K562 (cell line): ENCODE results near the gene SCGB1D4. TPM values are rescaled to one million over a fixed set of nuclear protein-coding genes. Genes with fewer than 3 reads are reported as not detected.
A peak's percentile ranks its signal among the peaks of the same experiment; 100 is the strongest.

Experiments
- ATAC-seq: fragments of 200-7000 bp; cut with Tn5 transposase; 3 replicates; pipeline ENCODE4 v1.9.1; 2020; ENCODE audit warnings: moderate library complexity
- BruUV-seq: library from RNA; stranded (reverse); fragments of 400-500 nt; replicated peaks from 2 replicates; lab custom pipeline; 2021; lab: Mats Ljungman, UMichigan
- CTCF ChIA-PET: fragments of 300-600 bp; formaldehyde crosslinking; extraction: SDS; loops from one replicate; lab custom pipeline; 2021; ENCODE audit warnings: low intra/inter-chr PET ratio; lab: Yijun Ruan, JAX
- POLR2A ChIA-PET: fragments of 300-600, 350-650 bp; sonication (Branson Sonifier 250); formaldehyde crosslinking; extraction: SDS; loops from one replicate; lab custom pipeline; 2021; ENCODE audit warnings: antibody characterized with exemption, inconsistent platforms; lab: Yijun Ruan, JAX
- DNase-seq, 4 experiments: peaks; one replicate each; pipeline versions ENCODE4 v3.0.0 to v3.0.0-alpha.2; 2011 to 2018; ENCODE audit warnings: low spot score in 3 of 4, mixed read lengths in 3 of 4; ENCODE audit errors: extremely low read depth in 1 of 4
- FAIRE-seq: peaks from 2 replicates; lab custom pipeline; 2011; peaks lifted over from hg19 to GRCh38; lab: Jason Lieb, UNC
- H2AFZ ChIP-seq: 2 replicates; pipeline ENCODE4 v1.6.0; 2011; ENCODE audit warnings: low read depth, low read length, control low read depth, inconsistent platforms
- H3K27ac ChIP-seq: fragments of 200-600 bp; 3 replicates; pipeline ENCODE4 v1.8.0; 2011; ENCODE audit warnings: low read depth, mild to moderate bottlenecking, control low read depth, inconsistent platforms, low read length, moderate library complexity, mixed read lengths; ENCODE audit errors: extremely low read depth
- H3K27me3 ChIP-seq, 2 experiments: fragments of 300-600 bp in 1 of 2; 2 replicates in 1 of 2; 3 replicates in 1 of 2; pipeline versions ENCODE4 v1.6.0 to v1.8.0; 2011; ENCODE audit warnings: inconsistent platforms in 2 of 2, low read length in 2 of 2, mild to moderate bottlenecking in 1 of 2, mixed read lengths in 1 of 2, moderate library complexity in 1 of 2; ENCODE audit not compliant: control insufficient read depth in 2 of 2, insufficient read depth in 2 of 2
- H3K36me3 ChIP-seq: fragments of 300-600 bp; 3 replicates; pipeline ENCODE4 v1.8.0; 2011; ENCODE audit warnings: mild to moderate bottlenecking, low read length, inconsistent platforms; ENCODE audit not compliant: control insufficient read depth, insufficient read depth
- H3K4me1 ChIP-seq, 2 experiments: fragments of 200-600 bp in 1 of 2; replicated peaks in 1 of 2; 2 replicates in 1 of 2; 3 replicates in 1 of 2; pipeline versions ENCODE4 v1.5.1 to v1.8.0; 2011; ENCODE audit warnings: inconsistent platforms in 2 of 2, low read length in 2 of 2, mild to moderate bottlenecking in 1 of 2, mixed read lengths in 1 of 2, moderate library complexity in 1 of 2; ENCODE audit not compliant: control insufficient read depth in 2 of 2, insufficient read depth in 2 of 2
- H3K4me2 ChIP-seq: 2 replicates; pipeline ENCODE4 v1.6.1; 2011; ENCODE audit warnings: low read length, control low read depth, inconsistent platforms, mixed read lengths; ENCODE audit not compliant: insufficient read depth
- H3K4me3 ChIP-seq: fragments of 200-600 bp; sonication (generic), shearing (Covaris generic); 2 replicates; pipeline ENCODE4 v1.5.1; 2016; ENCODE audit warnings: control low read depth, inconsistent platforms
- H3K79me2 ChIP-seq: fragments of 200-600 bp; 3 replicates; pipeline ENCODE4 v1.8.0; 2011; ENCODE audit warnings: low read length, inconsistent platforms; ENCODE audit not compliant: control insufficient read depth, insufficient read depth
- H3K9ac ChIP-seq, 2 experiments: 2 replicates each; pipeline versions ENCODE4 v1.6.0 to v1.6.1; 2011; ENCODE audit warnings: low read depth in 2 of 2, low read length in 2 of 2, control low read depth in 1 of 2, inconsistent platforms in 1 of 2, mild to moderate bottlenecking in 1 of 2, mixed read lengths in 1 of 2; ENCODE audit not compliant: insufficient read depth in 1 of 2
- H3K9me1 ChIP-seq: one replicate; pipeline ENCODE4 v1.6.0; 2011; ENCODE audit warnings: inconsistent platforms, mild to moderate bottlenecking, low read length, moderate library complexity; ENCODE audit not compliant: control insufficient read depth, insufficient read depth
- H3K9me3 ChIP-seq: replicated peaks from 2 replicates; pipeline ENCODE4 v1.5.1; 2011; ENCODE audit warnings: low read depth, low read length, inconsistent platforms; ENCODE audit not compliant: control insufficient read depth, insufficient read depth
- H4K20me1 ChIP-seq: replicated peaks from 2 replicates; pipeline ENCODE4 v1.6.1; 2011; ENCODE audit warnings: low read length, inconsistent platforms, mixed read lengths; ENCODE audit not compliant: control insufficient read depth, insufficient read depth
- ARID2 ChIP-seq: fragments of 450-650 bp; IDR thresholded peaks from 2 replicates; pipeline ENCODE4 v1.6.1; 2017; ENCODE audit warnings: antibody characterized with exemption, mild to moderate bottlenecking
- BCL6 ChIP-seq: fragments of 250-450 bp; sonication (Bioruptor Pico); IDR thresholded peaks from 2 replicates; pipeline ENCODE4 v1.4.0; 2020
- CBFA2T3 ChIP-seq: fragments of 450-650 bp; IDR thresholded peaks from 2 replicates; pipeline ENCODE4 v1.6.1; 2017
- CEBPG ChIP-seq, 3 experiments: fragments of 200-800 bp in 1 of 3; sonication (Bioruptor generic) in 1 of 3; sonication (generic) in 1 of 3; formaldehyde crosslinking in 1 of 3; IDR thresholded peaks in 2 of 3; conservative IDR thresholded peaks in 1 of 3; 2 replicates each; pipeline versions ENCODE4 v1.6.1 to v1.8.0; 2016 to 2022; ENCODE audit warnings: missing compliant biosample characterization in 2 of 3, missing genetic modification characterization in 2 of 3, mild to moderate bottlenecking in 1 of 3, missing genetic modification reagents in 1 of 3
- ELK3 ChIP-seq: fragments of 450-650 bp; formaldehyde crosslinking; IDR thresholded peaks from 2 replicates; pipeline ENCODE4 v1.4.0; 2020; ENCODE audit warnings: mild to moderate bottlenecking
- GABPA ChIP-seq: fragments of 200-800 bp; sonication (Bioruptor generic); conservative IDR thresholded peaks from 2 replicates; pipeline ENCODE4 v1.6.1; 2016; ENCODE audit warnings: low read depth, missing genetic modification characterization, missing compliant biosample characterization
- IRF9 ChIP-seq: fragments of 450-650 bp; IDR thresholded peaks from 2 replicates; pipeline ENCODE4 v1.6.1; 2016; ENCODE audit warnings: missing biosample characterization, missing genetic modification characterization
- MTA2 ChIP-seq: fragments of 450-650 bp; IDR thresholded peaks from 2 replicates; pipeline ENCODE4 v1.6.1; 2016; ENCODE audit warnings: low read depth
- NR3C1 ChIP-seq: sonication (generic); formaldehyde crosslinking; IDR thresholded peaks from 2 replicates; pipeline ENCODE4 v1.8.1; 2022; ENCODE audit warnings: missing genetic modification reagents
- POLR2H ChIP-seq: IDR thresholded peaks from 2 replicates; pipeline ENCODE4 v1.6.1; 2016; ENCODE audit warnings: missing genetic modification characterization, low read depth, mild to moderate bottlenecking, control low read depth, missing compliant biosample characterization, moderate library complexity
- PREB ChIP-seq: sonication (generic); formaldehyde crosslinking; IDR thresholded peaks from 2 replicates; pipeline ENCODE4 v1.8.1; 2023; ENCODE audit warnings: mild to moderate bottlenecking, missing genetic modification reagents
- PRMT5 ChIP-seq: sonication (generic); formaldehyde crosslinking; IDR thresholded peaks from 2 replicates; pipeline ENCODE4 v1.5.0; 2020; ENCODE audit warnings: missing genetic modification reagents
- THAP12 ChIP-seq: fragments of 250-450 bp; sonication (Bioruptor Pico); IDR thresholded peaks from 2 replicates; pipeline ENCODE4 v1.9.0; 2021; ENCODE audit warnings: mild to moderate bottlenecking, inconsistent platforms
- YBX1 ChIP-seq: fragments of 450-650 bp; IDR thresholded peaks from 2 replicates; pipeline ENCODE4 v1.7.1; 2016; ENCODE audit warnings: mild to moderate bottlenecking
- ZNF224 ChIP-seq: sonication (generic); formaldehyde crosslinking; IDR thresholded peaks from 2 replicates; pipeline ENCODE4 v1.8.0; 2022; ENCODE audit warnings: mild to moderate bottlenecking, missing genetic modification reagents
- ZNF507 ChIP-seq: conservative IDR thresholded peaks from 2 replicates; pipeline ENCODE4 v1.6.1; 2017; ENCODE audit warnings: missing genetic modification characterization, missing compliant biosample characterization
- WGBS: fragments of 100-300 bp; shearing (Covaris generic); methylation state at CpG from one replicate; pipeline ENCODE4 v1.1.6; 2016; ENCODE audit warnings: low coverage, mixed read lengths; ENCODE audit not compliant: insufficient coverage; ENCODE audit errors: missing lambda C conversion rate; 5-methylcytosine and 5-hydroxymethylcytosine counted together
- in situ Hi-C: fragments of 300-500 bp; cut with MboI; formaldehyde crosslinking; loops from 4 replicates; pipeline ENCODE4 v1.15.0; 2018; ENCODE audit warnings: inconsistent platforms, mixed read lengths
- intact Hi-C: fragments of 100-400 bp; cut with micrococcal nuclease; formaldehyde crosslinking; loops from 2 replicates; pipeline ENCODE4 v1.14.2; 2022
- polyA plus RNA-seq, 8 experiments: library from polyadenylated mRNA; depleted of rRNA in 4 of 8; stranded (reverse) in 5 of 8; unstranded in 3 of 8; fragments of >200 nt; fragmentation: Nextera tagmentation in 2 of 8; fragmentation: Illumina TruSeq in 1 of 8; extraction: Ambion mirVana in 2 of 8; extraction: Trizol in 1 of 8; gene quantifications; 2 replicates each; pipeline versions ENCODE4 v1.2.1 to v1.2.3, GENCODE V29; 2011 to 2014; ENCODE audit warnings: inconsistent platforms in 1 of 8, missing spikeins in 1 of 8
- total RNA-seq, 7 experiments: library from RNA; depleted of rRNA in 6 of 7; stranded (reverse); fragments of >200 nt in 6 of 7; fragmentation: Illumina TruSeq in 2 of 7; extraction: Trizol in 2 of 7; gene quantifications; 2 replicates each; pipeline versions ENCODE4 v1.2.1 to v1.2.3, GENCODE V29; 2011 to 2021; ENCODE audit warnings: low replicate concordance in 1 of 7

Gene SCGB1D4
- total and polyA plus RNA-seq, 9 of the 15 experiments (the other 6 are each of a cell fraction or from before 2014, with no cell fraction given), result not detected

GRCh38 chr11:62340269-62340901 is 41.5 kb upstream of the SCGB1D4 start:
- 59% methylated on average over 6 of the region's 6 CpGs for WGBS
- intact Hi-C loops, result loop anchor here (1.0 kb wide), 1 partner anchor 38 kb away; no protein-coding TSS in a partner anchor
- BruUV-seq, result no TSS peak
- H3K4me3 ChIP-seq, result no peak overlapping the region
- DNase-seq, result peak; percentile 19 to 71 (median 34)
- no peaks in the 10 kb centered on the region for H4K20me1 ChIP-seq
- no peak overlapping the region for H2AFZ ChIP-seq
- 0 out of 3 replicates have a peak, but pooled peaks cover 2% of the 10 kb centered on the region for H3K79me2 ChIP-seq
- POLR2A ChIA-PET, result interaction anchor here (1.0 to 1.2 kb wide), 2 partner anchors 10 to 450 kb away, joined by 3 to 4 read pairs; no protein-coding TSS in a partner anchor
- H3K9ac ChIP-seq, result no peak overlapping the region
- in situ Hi-C loops, result no loop called here
- no peak overlapping the region for H3K4me2 ChIP-seq
- ATAC-seq, result peak; percentile 61; the same call in 2 of the 3 replicates
- H3K27ac ChIP-seq, result no peak overlapping the region
- CTCF ChIA-PET, result interaction anchor here (0.7 to 2.7 kb wide), 3 partner anchors 38 to 91 kb away, joined by 4 to 17 read pairs (median 7); no protein-coding TSS in a partner anchor
- FAIRE-seq, result peak; percentile 83
- H3K36me3 ChIP-seq, result peaks cover 3% of the 10 kb centered on the region; the same call in 1 of the 3 replicates
- peaks cover 4 to 21% of the 10 kb centered on the region in 2 experiments; a peak in 4 of 5 replicates for H3K4me1 ChIP-seq
- H3K27me3 ChIP-seq, result no peaks in the 10 kb centered on the region
- H3K9me1 ChIP-seq, result no peaks in the 10 kb centered on the region
- no peaks in the 10 kb centered on the region for H3K9me3 ChIP-seq
- TF ChIP-seq CEBPG (CRISPR knock-in tag; IDR thresholded peaks at IDR 0.05), result no peak
- TF ChIP-seq CEBPG (tag; conservative IDR thresholded peaks at IDR 0.05 in 1 of 2, IDR thresholded peaks at IDR 0.05 in 1 of 2), result no peak
- no peak for TF ChIP-seq ZNF507
- TF ChIP-seq CBFA2T3, result no peak
- TF ChIP-seq PREB (CRISPR knock-in tag), result no peak
- TF ChIP-seq GABPA (tag), result no peak
- TF ChIP-seq ELK3 (CRISPR knock-in tag), result no peak
- TF ChIP-seq ZNF224, result no peak
- TF ChIP-seq MTA2, result no peak
- no peak for TF ChIP-seq THAP12 (CRISPR knock-in tag)
- no peak for TF ChIP-seq POLR2H (tag)
- TF ChIP-seq YBX1, result no peak
- no peak for TF ChIP-seq NR3C1 (CRISPR knock-in tag)
- no peak for TF ChIP-seq PRMT5 (CRISPR knock-in tag)
- no peak for TF ChIP-seq ARID2
- no peak for TF ChIP-seq IRF9 (tag)
- no peak for TF ChIP-seq BCL6 (CRISPR knock-in tag)
